Hypothalamus (tissue), 51 donors: ENCODE measurements around the gene CCDC92B.
"Not testable (repeated sequence)": the region's sequence is repeated elsewhere in the genome, so short reads cannot be mapped to it uniquely, and the experiment has no call there.

Experiments used
- DNase-seq, 51 donors: peaks; one replicate each; lab custom pipeline; 2025; lab: John Stamatoyannopoulos, UW

CCDC92B gene

DNA sequence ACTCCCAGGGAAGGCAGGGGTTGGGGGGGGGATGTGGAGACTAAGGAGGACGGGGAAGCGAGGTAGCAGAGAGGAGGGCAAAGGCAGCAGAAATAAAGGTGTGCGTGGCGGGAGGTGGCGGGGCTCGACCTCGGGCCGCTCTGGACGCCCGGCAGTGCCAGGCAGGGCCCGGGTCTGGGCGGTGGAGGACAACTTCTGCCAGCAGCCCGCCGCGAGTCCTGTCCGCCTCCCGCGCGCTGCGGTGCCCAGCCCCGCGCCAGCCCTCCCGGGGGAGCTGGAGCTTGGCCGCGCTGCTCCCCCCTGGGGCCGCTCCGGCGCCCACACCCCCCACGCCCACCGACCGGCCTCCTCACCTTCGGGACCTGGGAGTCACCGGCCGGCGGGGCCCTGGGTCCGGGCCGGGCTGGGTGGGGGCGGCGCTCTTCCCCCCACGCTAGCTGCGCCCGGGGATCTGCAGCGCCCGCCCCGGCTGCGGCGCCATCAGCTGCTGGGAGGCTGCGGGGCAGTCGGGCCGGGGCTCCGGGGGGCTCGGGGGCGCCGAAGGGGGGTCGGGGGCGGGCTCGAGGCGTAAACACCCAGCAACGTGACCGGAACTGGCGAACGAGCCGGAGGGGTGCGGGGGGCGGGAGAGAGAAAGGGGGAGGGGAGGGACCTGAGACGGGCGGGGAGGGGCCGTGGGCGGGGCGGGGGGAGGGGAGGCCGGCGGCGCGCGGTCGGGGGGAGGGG lies at the start of gene CCDC92B:
Gene CCDC92B, minus strand, starts transcription at position 595 of the 726 bp plus-strand sequence. CDS start 14,507 bp downstream, outside the sequence.
- peak in 21 of 51 donors; percentile 14 to 77 (median 56) for DNase-seq

DNA sequence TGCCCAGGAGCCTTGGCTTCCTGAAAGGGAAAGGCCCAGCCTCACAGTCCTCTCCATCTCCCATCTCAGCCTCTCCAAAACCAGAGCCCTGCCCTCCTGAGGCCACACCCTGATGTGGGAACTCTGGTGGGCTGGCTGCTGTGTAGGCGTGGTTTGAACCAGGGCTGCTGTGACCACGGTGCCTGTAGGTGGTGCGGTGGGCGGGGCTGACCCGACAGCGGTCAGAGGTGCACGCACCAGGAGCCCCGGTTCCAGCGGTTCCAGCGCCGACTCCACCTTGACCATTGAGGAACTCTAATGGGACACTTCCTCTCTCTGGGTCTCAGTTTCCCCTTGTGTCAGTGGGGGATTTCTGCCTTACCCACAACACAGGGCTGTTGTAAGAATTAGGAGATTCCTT lies 49.2 kb upstream of the CCDC92B start:
- no peak for DNase-seq

DNA sequence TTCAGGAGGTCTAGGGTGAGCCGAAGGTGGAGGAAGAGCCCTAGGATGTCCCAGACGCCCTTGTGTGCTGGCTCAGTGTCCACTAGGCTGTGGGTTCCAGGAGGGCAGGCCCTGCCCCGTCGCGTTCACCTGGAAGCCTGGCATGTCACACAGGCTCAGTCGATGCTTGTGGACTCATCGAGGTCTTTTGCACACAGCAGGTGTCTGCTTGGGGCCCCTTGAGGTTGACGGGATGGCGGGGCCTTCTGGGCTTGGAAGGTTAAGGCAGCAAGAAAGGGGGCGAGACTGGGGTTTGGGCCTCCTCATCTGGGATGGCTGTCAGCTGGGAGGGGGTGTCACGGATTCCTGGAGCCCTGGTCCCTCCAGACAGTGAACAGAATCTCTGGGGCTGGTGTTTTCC lies 48.7 kb upstream of the CCDC92B start:
- no peak for DNase-seq

DNA sequence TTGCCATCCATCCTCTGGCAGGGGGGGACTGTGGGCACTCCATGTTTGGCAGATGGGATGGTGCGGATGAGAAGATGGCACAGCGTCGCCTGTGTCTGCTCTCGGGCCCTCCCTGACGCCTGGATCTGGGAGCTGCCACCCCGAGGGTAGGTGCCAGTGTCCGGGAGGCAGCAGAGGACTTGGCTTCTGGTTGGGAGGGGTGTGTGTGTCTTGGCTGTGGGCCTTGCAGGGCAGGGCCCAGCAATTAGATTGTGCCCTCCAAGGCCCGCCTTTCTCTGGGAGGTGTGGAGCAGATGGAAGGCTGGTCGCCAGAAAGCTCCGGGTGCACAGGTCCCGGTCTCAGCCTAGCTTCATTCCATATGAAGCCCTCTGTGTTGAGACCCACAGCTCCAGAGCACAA lies 48.2 kb upstream of the CCDC92B start:
- DNase-seq, result no peak

DNA sequence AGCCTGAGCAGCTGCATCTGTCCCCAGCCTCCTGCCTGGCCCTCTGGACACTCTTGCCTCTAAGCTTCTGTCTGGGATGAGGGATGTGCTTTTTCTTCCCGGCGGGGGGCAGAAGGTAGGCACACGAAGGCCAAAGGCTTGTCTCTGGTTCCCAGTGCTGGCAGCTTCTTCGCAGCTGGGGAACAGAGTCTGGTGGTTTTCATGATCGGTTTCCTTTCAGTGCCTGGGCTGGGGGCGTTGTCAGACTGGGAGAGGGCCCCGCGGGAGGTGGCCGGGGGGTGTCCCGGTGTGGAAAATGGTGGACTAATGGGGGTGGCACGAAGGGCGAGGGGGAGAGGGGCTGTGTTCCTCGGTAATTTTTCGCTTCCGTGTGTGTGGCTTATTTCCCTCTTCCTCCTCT lies 47.8 kb upstream of the CCDC92B start:
- no peak for DNase-seq

DNA sequence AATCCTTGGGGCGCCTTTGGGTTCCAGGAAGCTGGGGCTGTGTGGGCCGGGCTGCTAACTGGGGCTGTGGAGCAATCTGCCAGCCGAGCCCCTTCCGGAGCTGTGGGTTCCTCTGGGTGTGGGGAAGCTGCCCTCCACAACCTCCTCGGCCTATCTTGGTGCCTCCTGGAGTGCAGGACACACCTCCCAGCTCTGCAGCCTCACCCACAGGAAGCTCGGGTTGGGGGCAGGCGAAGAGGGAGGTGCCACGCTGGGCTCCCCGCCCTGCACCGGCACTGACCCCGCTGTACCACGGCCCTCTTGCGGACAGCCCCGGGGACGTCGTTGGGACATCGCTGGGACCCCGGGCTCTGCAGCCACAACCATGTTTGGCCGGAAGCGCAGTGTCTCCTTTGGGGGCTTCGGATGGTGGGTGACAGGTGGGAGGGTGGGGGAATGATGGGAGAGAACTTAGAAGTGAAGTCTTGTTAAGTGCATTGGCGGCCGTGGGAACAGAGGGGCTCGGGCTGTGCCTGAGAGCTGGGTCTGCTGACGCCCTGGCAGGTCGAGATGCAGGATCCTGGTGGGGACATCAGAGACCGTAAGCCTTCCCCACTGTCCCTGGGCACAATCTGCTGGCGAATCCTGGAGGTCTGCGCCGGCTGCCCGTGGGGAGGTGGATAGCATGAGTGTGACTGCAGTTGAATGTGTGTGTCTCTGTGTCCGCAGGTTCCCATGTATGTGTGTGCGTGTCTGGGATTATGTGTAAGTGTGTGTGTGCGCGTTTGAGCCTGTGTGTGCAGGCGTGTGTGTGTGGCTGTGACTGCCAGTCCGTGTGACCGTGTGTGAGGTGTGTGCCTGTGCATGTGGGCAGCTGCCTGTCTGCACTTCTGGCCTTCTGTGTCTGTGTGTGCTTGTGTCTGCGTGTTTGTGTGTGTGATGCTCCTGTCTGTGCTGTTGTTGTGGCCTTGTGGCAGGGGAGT lies 47.0 kb upstream of the CCDC92B start, which contains the start of gene RAP1GAP2:
Gene RAP1GAP2, plus strand, starts transcription at position 275 of the 962 bp plus-strand sequence. Its CDS starts 90 bp downstream, at position 365.
- peak in 19 of 51 donors; percentile 15 to 48 (median 28) for DNase-seq

DNA sequence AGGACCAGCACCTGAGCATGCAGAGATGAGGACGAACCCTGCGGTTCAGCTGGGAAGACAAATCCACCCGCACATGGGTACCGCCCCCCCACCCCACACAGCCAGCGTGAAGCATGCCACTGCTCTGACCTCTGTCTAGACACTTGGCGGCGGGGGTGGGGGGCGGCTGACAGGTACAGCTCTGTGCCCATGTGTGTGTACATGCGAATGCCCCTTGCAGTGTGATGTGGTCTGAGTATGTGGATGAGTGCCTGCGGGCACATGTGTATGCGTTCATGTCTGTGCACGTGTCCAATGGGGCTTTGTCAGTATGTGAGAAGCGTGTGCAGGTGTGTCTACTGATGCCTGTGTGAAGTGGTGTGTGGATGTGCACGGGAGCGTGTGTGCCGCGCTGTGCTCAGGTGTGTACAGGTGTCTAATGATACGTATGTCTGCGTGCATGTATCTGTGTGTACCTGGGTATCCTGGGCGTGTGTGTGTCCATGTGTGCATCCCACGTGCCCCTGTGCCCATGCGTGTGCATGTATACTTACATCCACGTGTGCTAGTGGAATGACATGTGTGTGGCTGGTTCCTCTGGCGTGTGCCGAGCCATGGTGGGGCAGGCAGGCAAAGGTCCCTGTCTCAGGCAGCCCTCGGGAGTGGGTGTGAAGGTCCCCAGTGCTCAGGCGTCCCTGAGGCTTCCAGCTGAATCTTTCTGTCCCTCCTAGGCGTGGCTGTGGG lies 46.1 kb upstream of the CCDC92B start:
- no peak for DNase-seq

DNA sequence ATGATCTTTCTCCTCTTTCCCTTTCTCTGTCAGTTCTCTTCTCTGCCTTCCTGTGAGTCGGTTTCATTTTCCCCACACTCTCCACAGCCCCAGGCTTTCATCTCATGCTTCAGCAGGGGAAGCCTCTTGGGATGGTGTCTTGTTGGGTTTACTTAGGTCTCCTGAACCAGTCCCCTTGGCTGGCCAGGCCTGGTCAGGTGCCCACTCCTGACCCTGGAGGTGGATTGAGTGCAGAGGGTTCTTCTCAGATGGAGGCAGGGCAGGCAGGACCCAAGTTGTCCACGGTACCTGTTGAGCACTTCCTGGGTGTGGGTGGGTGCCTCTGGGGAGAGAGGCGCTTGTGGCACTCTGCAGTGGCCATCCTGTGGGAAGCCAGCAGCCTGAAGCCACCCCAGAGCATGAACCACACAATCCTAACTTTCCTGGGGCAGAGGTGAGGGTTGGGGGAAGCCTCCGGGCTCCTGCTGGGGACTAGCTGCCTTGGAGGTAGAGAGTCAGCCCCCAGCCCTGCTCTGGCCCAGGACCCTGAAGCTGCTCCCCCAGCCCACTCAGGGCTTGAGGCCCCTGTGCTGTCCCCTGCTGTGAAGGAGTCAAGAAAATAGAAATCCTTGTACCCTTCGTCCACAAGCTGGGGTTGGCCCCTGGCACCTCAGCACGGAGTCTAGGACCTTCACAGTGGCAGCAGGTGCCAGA lies 44.8 kb upstream of the CCDC92B start:
- DNase-seq, result no peak

DNA sequence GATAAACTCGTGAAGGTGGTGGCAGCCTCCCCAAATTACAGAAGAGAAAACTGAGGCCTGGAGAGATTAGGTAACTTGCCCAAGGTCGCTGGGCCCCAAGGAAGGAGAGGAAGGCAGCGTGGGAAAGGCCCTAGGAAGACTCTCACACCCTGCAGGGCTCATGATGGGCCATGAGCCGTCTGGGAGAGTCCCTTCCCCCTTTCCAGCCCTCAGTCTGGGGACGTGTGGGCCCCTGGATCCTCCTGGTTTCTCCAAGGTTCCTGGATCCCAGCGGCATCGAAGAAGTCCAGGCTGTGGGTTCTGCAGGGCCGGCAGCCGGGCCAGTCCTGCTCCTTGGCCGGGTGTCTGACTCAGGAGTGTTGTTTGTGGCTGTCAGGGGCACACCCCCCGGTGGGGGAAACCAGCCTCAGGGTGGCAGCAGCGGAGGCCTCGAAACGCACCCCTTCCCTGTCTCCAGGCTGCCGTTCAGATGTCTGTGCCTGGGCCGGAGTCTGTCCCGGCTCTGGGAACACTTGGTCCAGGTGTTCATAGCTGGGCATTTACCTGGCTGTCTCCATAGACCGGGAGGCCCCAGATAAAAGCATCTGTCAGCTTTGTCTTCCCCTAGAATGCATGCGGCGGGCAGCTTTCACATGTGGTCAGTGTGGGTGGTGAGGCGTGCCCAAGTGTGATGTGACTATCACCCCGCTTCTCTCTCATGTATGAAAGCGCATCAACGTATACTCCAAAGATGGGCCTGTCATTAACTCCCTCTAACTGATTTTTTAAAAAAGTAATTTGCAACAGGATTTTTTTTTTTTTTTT lies 43.1 kb upstream of the CCDC92B start:
- DNase-seq, result no peak

DNA sequence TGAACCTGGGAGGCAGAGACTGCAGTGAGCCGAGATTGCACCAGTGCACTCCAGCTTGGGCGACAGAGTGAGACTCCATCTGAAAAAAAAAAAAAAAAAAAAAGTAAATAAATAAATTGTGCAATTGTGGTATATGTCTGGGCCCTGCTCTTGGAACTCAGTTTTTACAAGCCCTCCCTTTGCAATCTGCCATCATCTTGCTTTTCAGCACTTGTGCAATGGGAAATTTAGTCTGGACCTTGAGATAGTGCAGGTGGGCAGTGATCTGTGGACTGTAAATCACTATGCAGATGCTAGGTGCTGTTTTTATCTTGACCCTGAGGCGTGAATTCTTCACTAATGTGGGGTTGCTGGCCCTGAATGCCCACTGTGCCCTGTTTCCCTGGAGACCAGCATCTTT lies 40.2 kb upstream of the CCDC92B start:
- DNase-seq, result no peak

DNA sequence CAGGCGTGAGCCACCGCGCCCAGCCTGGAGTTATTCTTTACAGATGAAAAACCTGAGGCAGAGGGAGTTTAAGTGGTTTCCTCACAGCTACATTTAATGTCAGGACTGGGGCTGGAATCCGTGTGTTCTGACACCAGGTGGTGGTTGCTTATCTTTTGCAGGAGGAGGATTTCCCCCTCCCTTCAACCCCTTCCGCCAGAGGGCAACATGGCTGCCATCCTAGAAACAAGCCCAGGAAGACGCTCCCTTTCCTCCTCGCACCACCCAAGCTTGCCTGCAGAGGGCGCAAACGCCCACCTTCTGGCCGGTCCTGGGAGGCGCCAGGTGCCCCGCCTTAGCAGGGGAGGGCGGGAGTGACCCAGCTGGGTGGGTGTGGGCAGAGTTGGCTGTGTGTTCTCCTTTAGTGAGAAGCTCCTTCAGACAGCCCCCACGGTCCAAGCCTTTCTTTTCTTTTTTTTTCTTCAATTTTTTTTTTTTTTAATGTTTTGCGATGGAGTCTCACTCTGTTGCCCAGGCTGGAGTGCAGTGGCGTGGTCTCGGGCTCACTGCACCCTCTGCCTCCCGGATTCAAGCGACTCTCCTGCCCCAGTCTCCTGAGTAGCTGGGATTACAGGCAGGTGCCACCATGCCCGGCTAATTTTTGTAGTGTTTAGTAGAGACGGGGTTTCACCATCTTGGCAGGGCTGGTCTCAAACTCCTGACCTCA lies 36.9 kb upstream of the CCDC92B start:
- peak in 46 of 51 donors; percentile 4 to 88 (median 46) for DNase-seq

DNA sequence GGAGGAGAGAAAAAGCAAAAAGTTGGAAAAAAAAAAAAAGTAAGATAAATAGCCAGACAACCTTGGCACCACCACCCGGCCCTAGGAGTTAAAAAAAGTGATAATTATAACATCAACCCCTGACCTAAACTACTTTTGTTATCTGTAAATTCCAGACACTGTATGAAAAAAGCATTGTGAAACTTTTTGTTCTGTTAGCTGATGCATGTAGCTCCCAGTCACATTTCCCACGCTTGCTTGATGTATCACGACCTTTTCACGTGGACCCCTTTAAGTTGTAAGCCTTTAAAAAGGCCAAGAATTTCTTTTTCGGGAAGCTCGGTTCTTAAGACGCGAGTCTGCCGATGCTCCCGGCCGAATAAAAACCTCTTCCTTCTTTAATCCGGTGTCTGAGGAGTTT lies 35.9 kb upstream of the CCDC92B start:
- DNase-seq, result not testable (repeated sequence)

DNA sequence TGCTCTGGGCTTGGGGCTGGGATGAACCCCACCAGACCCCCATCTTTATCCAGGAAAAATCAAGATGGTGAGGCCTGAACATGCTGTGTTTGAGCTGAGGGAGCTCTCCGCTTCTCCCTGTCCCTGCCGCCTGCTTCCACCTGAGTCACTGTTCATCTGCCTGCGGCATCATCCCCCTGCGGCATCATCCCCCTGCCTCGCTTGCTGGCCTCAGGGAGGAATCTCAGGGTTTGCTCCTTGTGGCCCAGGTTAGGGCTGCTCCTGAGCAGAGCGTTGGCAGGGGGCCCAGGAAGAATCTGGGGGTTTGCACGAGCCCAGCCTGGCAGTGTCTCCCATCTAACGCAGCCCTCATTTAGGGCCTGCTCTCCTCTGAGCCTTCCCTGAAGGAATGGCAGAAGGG lies 35.4 kb upstream of the CCDC92B start:
- DNase-seq, result no peak

DNA sequence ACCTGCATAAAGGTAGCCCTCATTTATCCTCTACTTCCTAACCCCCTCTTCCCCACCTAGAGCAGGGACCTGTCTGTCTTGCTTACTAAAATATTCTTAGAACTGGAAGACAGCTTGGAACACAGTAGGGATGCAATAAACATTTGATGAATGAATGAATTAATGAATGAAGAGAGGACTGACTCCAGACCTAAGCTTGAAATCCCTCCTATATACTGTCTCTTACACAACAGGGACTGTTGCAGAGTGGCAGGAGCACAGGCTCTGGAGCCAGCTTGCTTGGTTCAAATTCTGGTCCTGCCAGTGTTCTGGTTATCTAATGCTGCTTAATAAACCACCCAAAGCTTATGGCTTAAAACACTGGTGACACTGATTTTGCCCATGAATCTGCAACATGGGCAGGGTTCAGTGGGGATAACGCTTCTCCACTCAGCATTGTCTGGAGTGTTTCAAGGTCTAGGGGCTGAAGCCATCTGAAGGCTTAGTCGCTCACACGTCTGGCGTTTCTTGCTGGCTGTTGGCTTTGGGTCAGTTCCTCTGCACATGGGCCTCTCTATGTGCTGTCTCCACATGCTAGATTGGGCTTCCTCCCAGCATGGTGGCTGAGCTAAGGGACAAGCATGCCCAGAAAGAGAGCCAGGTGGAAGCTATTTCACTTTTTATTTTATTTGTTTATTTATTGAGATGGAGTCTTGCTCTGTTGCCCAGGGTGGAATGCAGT lies 34.0 kb upstream of the CCDC92B start:
- no peak for DNase-seq

DNA sequence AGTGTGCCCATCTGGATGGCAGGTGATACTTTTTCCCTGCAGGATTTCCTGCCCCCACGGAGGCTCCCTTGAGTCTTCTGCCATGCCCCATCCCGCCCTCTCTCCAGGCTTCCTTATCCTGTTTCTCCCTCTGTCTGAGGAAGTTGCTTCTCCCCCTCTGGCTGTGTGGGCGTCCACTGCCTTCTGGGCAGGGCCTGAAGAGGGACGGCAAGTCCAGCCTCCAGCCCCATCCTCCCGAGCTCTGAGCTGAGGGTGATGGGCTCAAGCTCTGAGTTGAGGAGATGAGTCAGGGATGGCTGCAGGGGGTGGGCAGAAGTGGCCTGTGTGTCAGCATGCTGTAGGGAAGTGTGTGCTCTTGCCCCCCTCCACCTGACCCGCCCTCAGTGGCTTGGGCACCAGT lies 32.6 kb upstream of the CCDC92B start:
- no peak for DNase-seq

DNA sequence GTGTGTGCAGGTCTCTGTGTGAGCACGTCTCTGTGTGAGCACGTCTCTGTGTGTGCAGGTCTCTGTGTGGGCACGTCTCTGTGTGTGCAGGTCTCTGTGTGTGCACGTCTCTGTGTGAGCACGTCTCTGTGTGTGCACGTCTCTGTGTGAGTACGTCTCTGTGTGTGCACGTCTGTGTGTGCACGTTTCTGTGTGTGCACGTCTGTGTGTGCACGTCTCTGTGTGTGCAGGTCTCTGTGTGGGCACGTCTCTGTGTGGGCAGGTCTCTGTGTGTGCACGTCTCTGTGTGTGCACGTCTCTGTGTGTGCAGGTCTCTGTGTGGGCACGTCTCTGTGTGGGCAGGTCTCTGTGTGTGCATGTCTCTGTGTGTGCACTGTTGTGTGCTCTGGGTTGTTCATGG lies 32.1 kb upstream of the CCDC92B start:
- DNase-seq, result not testable (repeated sequence)

DNA sequence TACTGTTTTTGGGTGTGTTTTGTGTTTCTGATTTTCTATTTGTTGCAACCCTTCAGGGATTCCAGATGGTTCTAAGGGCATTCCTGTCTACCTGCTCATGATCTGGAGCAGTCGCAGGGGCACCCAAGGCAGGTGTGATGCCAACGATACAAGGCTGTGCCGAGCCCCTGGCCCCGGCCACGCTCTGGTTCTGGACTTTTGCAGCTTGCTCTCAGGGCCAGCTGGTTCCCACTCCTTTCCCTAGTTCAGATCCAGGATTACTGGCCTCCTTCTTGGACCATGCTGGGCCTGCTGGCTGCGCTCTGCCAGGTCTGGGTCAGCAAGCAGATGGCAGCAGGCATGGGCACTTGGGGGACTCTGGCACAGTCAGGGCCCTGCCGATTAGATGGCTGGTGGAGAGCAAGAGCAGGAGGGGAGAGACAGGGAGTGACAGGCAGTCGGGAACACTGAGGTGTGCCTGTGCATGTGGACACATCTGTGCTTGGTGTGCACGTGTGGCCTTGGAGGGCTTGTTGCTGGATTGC lies 31.5 kb upstream of the CCDC92B start:
- no peak for DNase-seq

DNA sequence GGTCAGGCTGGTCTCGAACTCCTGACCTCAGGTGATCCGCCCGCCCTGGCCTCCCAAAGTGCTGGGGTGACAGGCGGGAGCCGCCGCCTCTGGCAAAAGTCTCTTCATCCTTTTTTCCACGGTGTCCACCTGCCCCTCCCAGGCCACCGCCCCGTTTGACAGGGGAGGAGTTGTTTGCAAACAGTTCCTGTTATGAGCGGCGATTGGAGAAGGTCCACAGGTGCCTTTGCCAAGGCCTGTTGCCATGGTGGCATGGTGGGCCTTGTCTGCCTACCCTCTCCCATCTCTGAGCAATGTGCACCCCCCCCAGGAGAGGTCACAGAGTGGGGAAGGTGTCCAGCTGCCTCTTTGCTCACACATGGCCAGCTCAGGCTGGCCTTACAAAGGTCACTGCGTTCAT lies 30.8 kb upstream of the CCDC92B start:
- DNase-seq, result no peak
